NCI-H446 (cell line): ENCODE data around the gene PRR22.
"Not testable (repeated sequence)": the region's sequence is repeated elsewhere in the genome, so short reads cannot be mapped to it uniquely, and the experiment has no call there.

Experiments
- DNase-seq, 2 experiments: peaks; one replicate each; lab custom pipeline; 2025; lab: John Stamatoyannopoulos, UW

PRR22 gene

DNA sequence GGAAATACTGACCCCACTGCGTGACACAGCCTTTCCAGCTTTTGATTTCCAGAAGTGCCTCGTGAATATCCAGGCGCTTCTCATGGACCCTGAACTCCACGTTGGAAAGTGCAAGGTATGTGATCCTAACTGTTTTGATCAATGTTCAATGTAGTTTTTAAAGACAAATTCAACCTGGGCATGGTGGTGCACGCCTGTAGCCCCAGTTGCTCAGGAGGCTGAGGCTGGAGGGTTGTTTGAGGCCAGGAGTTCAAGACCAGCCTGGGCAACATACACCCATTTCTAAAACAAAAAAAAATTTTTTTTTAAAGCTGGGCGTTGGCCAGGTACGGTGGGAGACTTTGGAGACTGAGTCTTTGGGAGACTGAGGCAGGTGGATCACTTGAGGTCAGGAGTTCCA, 32.8 kb downstream of the PRR22 start:
- DNase-seq = no peak

DNA sequence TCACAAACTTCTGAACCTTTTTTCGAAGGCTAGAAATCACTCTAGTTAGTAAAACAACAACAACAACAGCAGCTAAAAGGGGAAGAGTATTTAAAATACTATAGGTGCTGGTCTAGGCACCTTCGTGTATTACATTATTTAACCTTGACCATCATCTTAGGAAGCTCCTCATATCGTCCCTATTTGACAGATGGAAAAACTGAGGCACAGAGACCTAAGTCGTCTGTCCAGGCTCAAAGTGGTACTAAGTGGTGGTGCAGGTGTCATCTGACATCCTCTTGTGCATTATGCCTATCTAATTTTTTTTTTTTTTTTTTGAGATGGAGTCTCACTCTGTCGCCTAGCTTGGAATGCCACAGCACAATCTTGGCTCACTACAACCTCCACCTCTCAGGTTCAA, 35.0 kb downstream of the PRR22 start:
- no peak for DNase-seq

GRCh38 chr19:5748920-5749319, 35.6 kb downstream of the PRR22 start:
- DNase-seq = peak; percentile 4 to 28

GRCh38 chr19:5744999-5745398, 39.5 kb downstream of the PRR22 start:
- DNase-seq = not testable (repeated sequence)

DNA sequence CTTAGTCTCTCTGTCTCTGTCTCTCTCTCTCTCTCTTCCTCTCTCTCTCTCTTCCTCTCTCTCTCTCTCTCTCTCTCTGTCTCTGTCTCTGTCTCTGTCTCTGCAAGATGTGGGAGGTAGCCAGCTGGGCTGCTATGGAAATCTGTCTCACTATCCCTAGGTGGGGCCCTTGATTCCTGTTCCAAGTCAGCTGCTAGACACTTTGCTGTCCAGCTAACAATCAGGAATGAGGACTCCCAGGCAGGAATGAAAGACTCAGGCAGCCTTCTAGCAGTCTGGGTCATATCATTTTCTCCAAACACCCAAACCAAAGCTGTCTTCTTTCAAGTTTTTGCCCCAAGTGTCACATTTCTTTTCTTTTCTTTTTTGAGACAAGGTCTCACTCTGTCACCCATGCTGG, 40.9 kb downstream of the PRR22 start:
- DNase-seq = no peak

- no peak for DNase-seq
Measured at GRCh38 chr19:5742051-5742450, 42.5 kb downstream of the PRR22 start.

DNA sequence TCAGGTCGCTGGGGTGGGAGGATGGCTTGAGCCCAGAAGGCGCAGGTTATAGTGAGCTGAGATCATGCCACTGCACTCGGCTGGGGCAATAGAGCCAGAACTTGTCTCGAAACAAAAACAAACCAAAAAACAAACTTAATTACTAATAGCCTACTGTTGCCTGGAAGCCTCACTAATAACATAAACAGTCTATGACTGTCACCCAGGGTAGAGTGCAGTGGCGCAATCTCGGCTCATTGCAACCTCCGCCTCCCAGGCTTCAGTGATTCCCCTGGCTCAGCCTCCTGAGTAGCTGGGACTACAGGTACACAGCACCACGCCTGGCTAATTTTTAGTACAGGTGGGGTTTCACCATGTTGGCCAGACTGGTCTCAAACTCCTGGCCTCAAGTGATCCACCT, 46.1 kb downstream of the PRR22 start:
- no peak for DNase-seq

GRCh38 chr19:5733172-5733571, 51.4 kb downstream of the PRR22 start:
- not testable (repeated sequence) for DNase-seq
